HL-60/S4 treated with retinoic acid at 250 ng/mL for 4 days and 3 days (cell line): ENCODE results near the gene CLTCL1.

ENCODE experiments used
- in situ Hi-C: fragments of 300-500 bp; cut with MboI; formaldehyde crosslinking; loops from 2 replicates; pipeline ENCODE4 v1.7.0; 2022; ENCODE audit warnings: low sequenced_read_pairs

CLTCL1 gene

GRCh38 chr22:19197997-19198865 is 93.3 kb downstream of the CLTCL1 start:
- in situ Hi-C loops: loop anchor here (25.0 kb wide), 1 partner anchor 89 kb away; the partner anchor contains the start of gene CLTCL1

DNA sequence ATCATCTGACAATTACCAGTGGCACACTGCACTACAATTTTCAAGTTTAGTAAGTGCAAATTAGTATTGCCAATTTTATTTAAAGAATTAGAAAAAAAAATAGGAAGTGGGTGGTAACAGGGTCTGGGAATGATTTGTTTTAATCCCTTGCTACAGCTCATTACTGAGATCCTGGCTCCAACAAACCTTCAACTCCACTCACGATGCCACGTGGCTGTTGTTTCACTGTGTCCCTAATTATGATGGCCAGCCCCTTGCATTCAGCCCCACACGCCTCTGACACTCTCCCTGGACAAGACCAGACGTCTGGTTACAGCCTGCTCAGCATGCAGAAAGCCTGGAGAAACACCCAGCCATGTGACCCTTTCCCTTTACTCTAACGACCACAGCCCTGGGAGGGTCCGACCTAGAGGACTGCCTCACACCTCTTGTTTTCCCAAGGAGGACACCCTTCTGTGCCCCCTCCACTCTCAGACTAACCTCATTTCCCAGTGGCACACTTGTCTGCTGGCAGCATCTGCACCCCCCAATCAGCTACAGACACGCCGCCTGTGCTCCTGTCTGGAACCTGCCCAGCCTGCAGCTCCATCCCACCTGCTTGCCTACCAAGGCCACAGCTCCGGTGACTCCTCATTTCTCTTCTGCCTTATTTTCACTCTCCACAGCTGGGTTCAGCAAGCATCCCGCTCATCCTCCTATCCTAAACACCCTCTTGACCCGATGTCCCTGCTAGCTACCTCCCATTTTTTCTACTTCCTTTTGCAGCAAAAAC is 94.5 kb downstream of the CLTCL1 start:
- in situ Hi-C loops: loop anchor here (25.0 kb wide), 1 partner anchor 90 kb away; the partner anchor contains the start of gene CLTCL1

GRCh38 chr22:19195796-19196731 is 95.5 kb downstream of the CLTCL1 start:
- in situ Hi-C loops: loop anchor here (25.0 kb wide), 1 partner anchor 91 kb away; the partner anchor contains the start of gene CLTCL1

DNA sequence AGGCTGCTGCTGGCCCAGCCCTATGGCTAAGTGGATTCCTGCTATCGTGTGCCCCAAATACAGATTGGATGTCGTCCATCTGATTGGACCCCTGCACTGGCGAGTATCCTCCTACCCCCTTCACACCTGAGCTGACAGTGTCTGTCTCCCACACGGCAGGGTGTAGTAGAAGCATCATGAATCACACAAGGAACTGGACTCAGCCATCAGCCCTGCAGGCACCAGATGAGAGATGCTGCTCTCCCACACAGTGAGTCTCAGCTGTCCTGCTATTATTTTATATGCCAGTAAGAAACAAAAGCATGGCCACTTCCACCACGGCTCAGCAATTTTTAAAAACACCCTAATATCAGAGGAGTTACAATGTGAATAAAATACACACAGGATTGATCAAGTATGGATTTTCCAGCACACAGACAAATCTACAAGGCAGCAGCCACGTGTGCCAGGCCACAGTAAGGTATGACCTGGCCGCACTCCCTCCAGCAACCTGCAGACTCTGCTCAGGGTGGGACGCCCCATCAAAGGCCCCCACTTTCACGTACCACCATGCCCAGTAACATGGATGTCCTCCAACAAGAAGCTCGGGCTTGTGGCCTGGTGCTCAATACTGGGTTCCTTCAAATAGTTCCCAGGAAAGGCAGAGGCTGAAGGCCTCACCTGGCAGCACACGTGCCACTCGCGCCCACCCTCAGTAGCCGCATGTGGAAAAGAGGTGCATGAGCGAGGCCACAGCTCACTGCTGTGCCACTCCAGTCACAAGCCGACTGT is 96.6 kb downstream of the CLTCL1 start:
- in situ Hi-C loops: loop anchor here (25.0 kb wide), 1 partner anchor 92 kb away; the partner anchor contains the start of gene CLTCL1

GRCh38 chr22:19193879-19194278 is 97.6 kb downstream of the CLTCL1 start:
- in situ Hi-C loops: loop anchor here (25.0 kb wide), 1 partner anchor 93 kb away; the partner anchor contains the start of gene CLTCL1

DNA sequence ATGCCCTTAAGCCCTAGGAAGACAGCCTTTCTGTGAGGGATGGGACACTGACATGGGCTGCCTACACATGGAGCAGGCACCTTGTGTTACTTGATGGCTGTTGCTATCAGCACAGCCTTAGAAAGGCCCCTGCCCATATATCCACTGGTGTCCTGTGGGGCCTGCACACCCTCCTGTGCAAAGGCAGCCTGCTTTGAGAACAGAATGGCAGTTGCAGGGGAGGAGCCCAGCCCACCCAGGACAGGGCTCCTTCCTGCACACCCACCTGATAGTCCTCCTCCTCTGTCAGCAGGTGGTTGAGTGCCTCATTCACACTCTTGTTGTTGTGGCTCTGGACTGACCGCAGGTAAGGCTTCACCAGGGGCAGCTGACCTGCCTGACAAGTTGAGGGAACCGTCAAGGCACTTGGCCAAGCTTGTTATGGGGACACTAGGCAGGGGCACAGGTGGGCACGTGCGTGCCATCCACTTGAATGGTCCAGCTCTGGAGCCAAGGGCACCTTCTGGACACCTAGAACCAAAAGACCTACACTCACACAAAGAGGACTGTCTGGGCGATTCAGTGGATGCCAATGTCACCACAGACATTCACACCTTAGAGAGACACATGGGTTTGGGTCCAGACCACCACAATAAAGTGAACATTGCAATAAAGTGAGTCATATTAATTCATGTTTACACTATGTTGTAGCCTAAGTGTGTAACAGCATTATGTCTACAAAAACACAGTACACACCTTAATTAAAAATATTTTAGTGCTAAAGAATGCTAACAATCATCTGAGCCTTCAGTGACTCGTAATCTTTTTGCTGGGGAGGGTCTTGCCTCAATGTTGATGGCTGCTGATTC is 103.6 kb downstream of the CLTCL1 start:
- in situ Hi-C loops: loop anchor here (25.0 kb wide), 1 partner anchor 99 kb away; the partner anchor contains the start of gene CLTCL1

DNA sequence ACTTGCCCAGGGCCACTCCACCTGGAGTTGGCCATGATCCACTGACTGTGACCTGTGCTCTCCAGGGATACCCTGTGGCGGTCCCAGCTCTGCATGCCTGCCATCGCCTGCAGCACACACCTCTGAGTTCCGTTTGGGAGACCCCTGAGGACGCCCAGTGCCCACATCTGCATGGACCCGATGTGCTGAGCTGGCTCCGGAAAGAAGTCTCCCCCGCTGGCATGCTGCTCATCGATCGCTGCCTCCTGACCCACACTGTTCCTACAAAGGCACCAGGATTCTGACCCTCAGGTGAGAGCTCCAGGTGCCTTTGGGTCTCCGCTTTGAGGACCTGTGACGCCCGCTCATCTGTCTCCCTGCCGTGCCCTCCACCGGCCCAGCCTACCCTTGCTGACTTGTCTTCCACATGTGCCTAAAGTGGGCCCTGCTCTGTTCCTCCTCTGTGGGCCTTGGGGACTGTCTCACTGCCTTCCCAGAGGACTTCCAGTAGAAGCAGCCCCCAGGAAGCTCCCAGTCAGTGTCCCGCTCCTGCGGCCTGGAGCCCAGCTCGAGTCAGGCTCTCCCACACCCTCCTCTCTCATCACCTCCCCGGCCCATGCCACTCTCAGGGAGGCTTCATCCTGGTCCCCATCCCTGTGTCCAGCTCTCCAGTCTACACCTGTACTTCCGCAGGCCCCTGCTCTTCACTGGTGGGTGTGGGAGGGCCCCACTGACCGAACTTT is 107.1 kb downstream of the CLTCL1 start:
- in situ Hi-C loops: loop anchor here (25.0 kb wide), 1 partner anchor 103 kb away; the partner anchor contains the start of gene CLTCL1

DNA sequence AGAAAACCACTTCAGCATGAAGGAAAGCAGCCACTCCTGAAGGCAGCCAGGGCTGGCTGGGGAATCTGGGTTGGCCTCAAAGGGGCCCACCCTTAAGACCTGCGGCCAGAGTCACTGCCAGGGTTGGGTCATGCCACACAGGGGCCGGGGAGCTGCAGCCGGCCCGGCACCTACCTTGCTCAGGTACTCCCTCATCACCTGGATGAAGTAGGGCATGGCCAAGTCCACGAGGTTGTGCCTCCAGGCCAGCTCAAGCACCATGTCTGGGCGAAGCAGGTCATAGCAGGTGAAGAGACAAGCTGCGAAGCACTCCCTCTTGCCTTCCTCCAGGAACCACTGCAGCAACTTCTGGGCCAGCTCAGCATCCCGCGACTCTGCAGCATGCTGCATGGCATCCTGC is 108.3 kb downstream of the CLTCL1 start:
- in situ Hi-C loops: loop anchor here (25.0 kb wide), 1 partner anchor 104 kb away; the partner anchor contains the start of gene CLTCL1

- in situ Hi-C loops: loop anchor here (25.0 kb wide), 1 partner anchor 105 kb away; the partner anchor contains the start of gene CLTCL1
Observed at GRCh38 chr22:19182472-19183157, 108.9 kb downstream of the CLTCL1 start.

- in situ Hi-C loops: loop anchor here (25.0 kb wide), 1 partner anchor 105 kb away; the partner anchor contains the start of gene CLTCL1
Observed at GRCh38 chr22:19181786-19182471, 109.6 kb downstream of the CLTCL1 start.

- in situ Hi-C loops: loop anchor here (25.0 kb wide), 1 partner anchor 106 kb away; the partner anchor contains the start of gene CLTCL1
Observed at GRCh38 chr22:19180740-19181410, 110.6 kb downstream of the CLTCL1 start.

- in situ Hi-C loops: loop anchor here (25.0 kb wide), 1 partner anchor 107 kb away; the partner anchor contains the start of gene CLTCL1
Observed at GRCh38 chr22:19180234-19180633, 111.3 kb downstream of the CLTCL1 start.

- in situ Hi-C loops: loop anchor here (25.0 kb wide), 1 partner anchor 108 kb away; the partner anchor contains the start of gene CLTCL1
Observed at GRCh38 chr22:19179497-19180048, 111.9 kb downstream of the CLTCL1 start.

DNA sequence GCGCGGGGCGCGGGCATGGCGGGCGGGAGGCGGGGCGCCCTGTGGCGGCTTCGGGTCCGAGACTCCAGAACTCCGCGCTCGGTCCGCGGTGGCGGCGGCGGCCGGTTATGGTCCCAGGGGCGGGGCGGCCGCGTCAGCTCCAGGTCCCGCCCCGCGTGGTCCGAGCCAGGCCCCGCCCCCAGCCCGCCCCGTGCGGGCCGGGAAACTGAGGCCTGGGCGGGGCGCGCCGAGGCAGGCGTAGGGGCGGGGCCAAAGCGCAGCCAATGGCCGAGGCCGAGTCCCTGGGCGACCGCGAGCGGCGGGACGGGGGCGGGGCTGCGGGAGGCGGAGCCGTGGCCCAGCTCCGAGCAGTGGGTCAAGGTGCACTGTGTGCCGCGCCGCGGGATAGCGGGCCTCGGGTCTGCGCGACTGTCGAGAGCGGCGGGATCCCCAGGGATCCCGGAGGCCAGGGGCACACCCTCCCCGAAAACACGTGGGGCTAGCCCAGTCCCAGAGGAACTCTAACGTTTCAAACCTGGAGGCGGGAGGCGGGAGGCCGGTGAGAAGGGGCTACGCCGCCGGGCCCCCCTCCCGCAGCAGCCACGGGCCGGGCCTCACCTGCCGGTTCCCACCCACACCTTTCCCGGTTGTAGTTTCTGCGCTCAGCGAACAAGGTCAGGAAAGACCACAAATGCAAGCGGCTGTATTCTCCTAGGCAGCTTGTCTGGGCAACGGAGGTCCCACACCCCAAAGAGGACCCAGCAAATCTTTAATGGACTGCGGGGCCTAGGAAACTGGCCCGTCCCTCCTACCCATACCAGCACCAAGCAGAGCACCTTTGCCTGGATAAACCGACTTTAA is 112.6 kb downstream of the CLTCL1 start, which contains the start of gene SLC25A1:
Gene SLC25A1 (minus strand): TSS at position 80 of the 840 bp plus-strand sequence. CDS start 63 bp downstream, at position 17.
- in situ Hi-C loops: loop anchor here (25.0 kb wide), 1 partner anchor 108 kb away; the partner anchor contains the start of gene CLTCL1
